ENCODE measurements around the gene IFIT1B. TPM values are rescaled to one million over a fixed set of nuclear protein-coding genes. Genes with fewer than 3 reads are reported as not detected.

The IFIT1B gene
- total and polyA plus RNA-seq, 8 donors, result 0.92 TPM; not detected in 7

- no peaks in the 10 kb centered on the region for H3K9me3 ChIP-seq
- intact Hi-C loops (cut with DNase I; ENCODE audit: low total_unique reads), result no loop called here
- no peaks in the 10 kb centered on the region for H3K27me3 ChIP-seq
- DNase-seq, result peak in 1 of 2 donors; percentile 60
- H3K36me3 ChIP-seq, result no peaks in the 10 kb centered on the region
- no peak for TF ChIP-seq EP300 (IDR thresholded peaks at IDR 0.05)
- TF ChIP-seq POLR2AphosphoS5 (IDR thresholded peaks at IDR 0.05), result no peak
- no peak for TF ChIP-seq POLR2A (IDR thresholded peaks at IDR 0.05)
- TF ChIP-seq CTCF (IDR thresholded peaks at IDR 0.05), result no peak
- no peak overlapping the region for H3K4me3 ChIP-seq
- no peaks in the 10 kb centered on the region for H3K4me1 ChIP-seq
- no peak overlapping the region for H3K27ac ChIP-seq
Measured at GRCh38 chr10:89360157-89360556, 17.7 kb upstream of the IFIT1B start.

GRCh38 chr10:89362929-89363328, 14.9 kb upstream of the IFIT1B start:
- intact Hi-C loops (cut with DNase I; ENCODE audit: low total_unique reads), result no loop called here
- Histone ChIP-seq H3K36me3 (no peaks in the 10 kb centered on the region), H3K9me3 (no peaks in the 10 kb centered on the region), H3K27me3 (no peaks in the 10 kb centered on the region), H3K27ac (no peak overlapping the region), H3K4me3 (no peak overlapping the region), H3K4me1 (peaks cover 4 to 8% (median 6%) of the 10 kb centered on the region in 4 donors)
- TF ChIP-seq POLR2AphosphoS5 (IDR thresholded peaks at IDR 0.05), result no peak
- TF ChIP-seq EP300 (IDR thresholded peaks at IDR 0.05), result no peak
- TF ChIP-seq POLR2A (IDR thresholded peaks at IDR 0.05), result no peak
- no peak for TF ChIP-seq CTCF (IDR thresholded peaks at IDR 0.05)
- no peak for DNase-seq

- Histone ChIP-seq H3K36me3 (no peaks in the 10 kb centered on the region), H3K27ac (no peak overlapping the region), H3K27me3 (no peaks in the 10 kb centered on the region), H3K9me3 (no peaks in the 10 kb centered on the region), H3K4me3 (no peak overlapping the region), H3K4me1 (peaks cover 4 to 14% (median 6%) of the 10 kb centered on the region in 4 donors)
- 74 to 77% (median 76%) methylated on average over 6 of the region's 6 CpGs for WGBS, 5 donors
- intact Hi-C loops (cut with DNase I; ENCODE audit: low total_unique reads), result no loop called here
- TF ChIP-seq EP300 (IDR thresholded peaks at IDR 0.05), result no peak
- no peak for TF ChIP-seq POLR2AphosphoS5 (IDR thresholded peaks at IDR 0.05)
- DNase-seq, result no peak
Measured at GRCh38 chr10:89363729-89364442, 14.0 kb upstream of the IFIT1B start.

GRCh38 chr10:89364531-89364930, 13.3 kb upstream of the IFIT1B start:
- Histone ChIP-seq H3K36me3 (no peaks in the 10 kb centered on the region), H3K27me3 (no peaks in the 10 kb centered on the region), H3K4me3 (no peak overlapping the region), H3K27ac (no peak overlapping the region), H3K4me1 (peaks cover 4 to 21% (median 9%) of the 10 kb centered on the region in 4 donors), H3K9me3 (no peaks in the 10 kb centered on the region)
- intact Hi-C loops (cut with DNase I; ENCODE audit: low total_unique reads), result no loop called here
- no peak for TF ChIP-seq EP300 (IDR thresholded peaks at IDR 0.05)
- TF ChIP-seq POLR2A (IDR thresholded peaks at IDR 0.05), result no peak
- no peak for TF ChIP-seq POLR2AphosphoS5 (IDR thresholded peaks at IDR 0.05)
- TF ChIP-seq CTCF (IDR thresholded peaks at IDR 0.05), result no peak
- no peak for DNase-seq
- WGBS, 5 donors, result 93 to 98% (median 97%) methylated on average over 1 of the region's 1 CpG

GRCh38 chr10:89367529-89367928, 10.3 kb upstream of the IFIT1B start:
- Histone ChIP-seq H3K9me3 (no peaks in the 10 kb centered on the region), H3K4me3 (no peak overlapping the region), H3K27ac (peak overlapping the region in 2 of 5 donors; percentile 23 to 40), H3K36me3 (no peaks in the 10 kb centered on the region), H3K4me1 (peaks cover 4 to 22% (median 9%) of the 10 kb centered on the region in 4 donors), H3K27me3 (no peaks in the 10 kb centered on the region)
- 49 to 67% (median 52%) methylated on average over 4 of the region's 4 CpGs for WGBS, 5 donors
- peak in 1 of 2 donors; percentile 61 for DNase-seq
- TF ChIP-seq EP300 (IDR thresholded peaks at IDR 0.05), result no peak
- TF ChIP-seq POLR2A (IDR thresholded peaks at IDR 0.05), result no peak
- TF ChIP-seq POLR2AphosphoS5 (IDR thresholded peaks at IDR 0.05), result no peak
- TF ChIP-seq CTCF (IDR thresholded peaks at IDR 0.05), result no peak
- intact Hi-C loops (cut with DNase I; ENCODE audit: low total_unique reads), result no loop called here
